Body of pancreas (tissue), 4 donors: Measurements from ENCODE around the gene SERPINE1. TPM values are rescaled to one million over a fixed set of nuclear protein-coding genes. Genes with fewer than 3 reads are reported as not detected.

ENCODE experiments used
- ATAC-seq: fragments of 150-250 bp; one replicate; pipeline ENCODE4 v1.9.1; 2016
- DNase-seq, 4 donors: peaks; one replicate each; pipeline ENCODE4 v3.0.0-alpha.2; 2019
- H3K27ac ChIP-seq, 4 donors: fragments of 200-600 bp; sonication (generic); 1 replicate in 3 of 4; 2 replicates in 1 of 4; pipeline versions ENCODE4 v1.5.1 to v1.6.1; 2016 to 2019; ENCODE audit warnings: mild to moderate bottlenecking in 1 of 4, mixed read lengths in 1 of 4, moderate library complexity in 1 of 4
- H3K27me3 ChIP-seq, 2 donors: fragments of 200-600 bp; sonication (generic); one replicate each; pipeline ENCODE4 v1.6.0; 2016; ENCODE audit warnings: mild to moderate bottlenecking in 1 of 2
- H3K36me3 ChIP-seq, 2 donors: fragments of 200-600 bp; sonication (generic); replicated peaks in 1 of 2; 2 replicates each; pipeline ENCODE4 v1.5.1; 2016; ENCODE audit warnings: low read depth in 2 of 2; ENCODE audit not compliant: insufficient read depth in 1 of 2
- H3K4me1 ChIP-seq: fragments of 200-600 bp; sonication (generic); one replicate; pipeline ENCODE4 v1.6.0; 2016
- H3K4me3 ChIP-seq, 2 donors: fragments of 200-600 bp; sonication (generic); 1 replicate in 1 of 2; 2 replicates in 1 of 2; pipeline ENCODE4 v1.5.1; 2016 to 2019
- H3K9me3 ChIP-seq, 3 donors: fragments of 200-600 bp; sonication (generic); 1 replicate in 2 of 3; 2 replicates in 1 of 3; pipeline ENCODE4 v1.5.1; 2016
- CTCF ChIP-seq, 7 experiments: fragments of 450-650 bp in 4 of 7; fragments of 200-600 bp in 3 of 7; sonication (generic) in 3 of 7; IDR thresholded peaks; one replicate each; pipeline ENCODE4 v1.5.1; 2016 to 2019; ENCODE audit warnings: antibody characterized with exemption in 7 of 7
- POLR2A ChIP-seq, 3 donors: fragments of 450-650 bp; IDR thresholded peaks; one replicate each; pipeline ENCODE4 v1.6.1; 2016; ENCODE audit warnings: antibody characterized with exemption in 3 of 3, mild to moderate bottlenecking in 2 of 3
- WGBS, 2 donors: methylation state at CpG; one replicate each; pipeline ENCODE4 v1.1.5; 2017; 5-methylcytosine and 5-hydroxymethylcytosine counted together
- intact Hi-C: fragments of 100-400 bp; cut with DNase I; formaldehyde crosslinking; loops from one replicate; pipeline ENCODE4 v1.15.1; 2023
- total RNA-seq, 2 donors: library from RNA; depleted of rRNA; stranded (reverse); fragments of >200 nt; gene quantifications; one replicate each; pipeline ENCODE4 v1.1.0, GENCODE V29; 2016

SERPINE1 gene
- total RNA-seq, 2 donors from 2014 or later, result 20.2 to 36.3 TPM

- H3K4me3 ChIP-seq, result peak within 1 kb of the TSS; percentile 55 to 89
- peaks cover 0 to 4% of the 10 kb centered on the region in 2 donors for H3K36me3 ChIP-seq
- H3K4me1 ChIP-seq, result peaks cover 29% of the 10 kb centered on the region
- TF ChIP-seq CTCF (IDR thresholded peaks at IDR 0.05) (no peak), POLR2A (IDR thresholded peaks at IDR 0.05) (peak in 2 of 3 donors; percentile 71 to 76)
- DNase-seq (peak; percentile 91 to 96 (median 95)), ATAC-seq (peak; percentile 95)
- no peaks in the 10 kb centered on the region for H3K9me3 ChIP-seq
- 0 to 1% methylated on average over 22 to 26 of the region's 26 CpGs for WGBS, 2 donors
- peak within 1 kb of the TSS; percentile 92 to 97 (median 94) for H3K27ac ChIP-seq
- H3K27me3 ChIP-seq, result no peaks in the 10 kb centered on the region
- intact Hi-C loops, result no loop called here
Measured at GRCh38 chr7:101085162-101085964, 41.5 kb upstream of the SERPINE1 start, which contains the start of gene TRIM56. TSS of gene TRIM56 (plus strand) at chr7:101085481. CDS start at chr7:101087313, 1,832 bp downstream.

GRCh38 chr7:101087334-101088068 is 39.4 kb upstream of the SERPINE1 start:
- DNase-seq, result no peak
- TF ChIP-seq CTCF (IDR thresholded peaks at IDR 0.05), result no peak
- no peak for TF ChIP-seq POLR2A (IDR thresholded peaks at IDR 0.05)
- intact Hi-C loops, result no loop called here

GRCh38 chr7:101088069-101088425 is 38.9 kb upstream of the SERPINE1 start:
- TF ChIP-seq POLR2A (IDR thresholded peaks at IDR 0.05) (no peak), CTCF (IDR thresholded peaks at IDR 0.05) (no peak)
- Histone ChIP-seq H3K27me3 (no peaks in the 10 kb centered on the region), H3K27ac (no peak overlapping the region), H3K9me3 (no peaks in the 10 kb centered on the region), H3K4me3 (no peak overlapping the region), H3K36me3 (peaks cover 0 to 4% of the 10 kb centered on the region in 2 donors), H3K4me1 (peaks cover 29% of the 10 kb centered on the region)
- WGBS, 2 donors, result 90 to 95% methylated on average over 6 to 20 of the region's 21 CpGs
- DNase-seq, result no peak
- intact Hi-C loops, result no loop called here
- ATAC-seq, result no peak

More at GRCh38 chr7:101087334-101088068, 39.4 kb upstream of the SERPINE1 start:
- H3K36me3 ChIP-seq, result peaks cover 0 to 4% of the 10 kb centered on the region in 2 donors
- WGBS, 2 donors, result 92 to 95% methylated on average over 5 to 36 of the region's 45 CpGs
- H3K27ac ChIP-seq, result no peak overlapping the region
- H3K4me1 ChIP-seq, result peaks cover 29% of the 10 kb centered on the region
- no peaks in the 10 kb centered on the region for H3K27me3 ChIP-seq
- no peak for ATAC-seq
- H3K9me3 ChIP-seq, result no peaks in the 10 kb centered on the region
- H3K4me3 ChIP-seq, result no peak overlapping the region

- Histone ChIP-seq H3K27me3 (no peaks in the 10 kb centered on the region), H3K4me3 (no peak overlapping the region), H3K9me3 (no peaks in the 10 kb centered on the region), H3K36me3 (peaks cover 0 to 4% of the 10 kb centered on the region in 2 donors), H3K4me1 (peaks cover 29% of the 10 kb centered on the region), H3K27ac (no peak overlapping the region)
- ATAC-seq (no peak), DNase-seq (no peak)
- WGBS, 2 donors, result 95% methylated on average over 5 to 38 of the region's 41 CpGs
- TF ChIP-seq CTCF (IDR thresholded peaks at IDR 0.05), result no peak
- no peak for TF ChIP-seq POLR2A (IDR thresholded peaks at IDR 0.05)
- intact Hi-C loops, result no loop called here
Measured at GRCh38 chr7:101088858-101089529, 37.9 kb upstream of the SERPINE1 start.
